Mucosa of stomach (tissue), 1 donor: Measurements from ENCODE around the gene SLC44A1.
"Not testable (repeated sequence)": the region's sequence is repeated elsewhere in the genome, so short reads cannot be mapped to it uniquely, and the experiment has no call there.

Experiments
- H3K27me3 ChIP-seq: one replicate; pipeline ENCODE4 v1.7.0; 2013; ENCODE audit warnings: mild to moderate bottlenecking, low read length; ENCODE audit not compliant: control insufficient read depth, insufficient read depth
- H3K36me3 ChIP-seq: one replicate; pipeline ENCODE4 v1.7.0; 2013; ENCODE audit warnings: low read length; ENCODE audit not compliant: control insufficient read depth, insufficient read depth
- H3K4me1 ChIP-seq: one replicate; pipeline ENCODE4 v1.7.0; 2013; ENCODE audit warnings: mild to moderate bottlenecking, low read length; ENCODE audit not compliant: control insufficient read depth, insufficient read depth
- H3K4me3 ChIP-seq: one replicate; pipeline ENCODE4 v1.7.0; 2013; ENCODE audit warnings: low read length
- H3K9ac ChIP-seq: one replicate; pipeline ENCODE4 v1.7.0; 2013; ENCODE audit warnings: mild to moderate bottlenecking, low read length, moderate library complexity
- H3K9me3 ChIP-seq: one replicate; pipeline ENCODE4 v1.7.0; 2013; ENCODE audit warnings: mild to moderate bottlenecking, low read length, moderate library complexity; ENCODE audit not compliant: control insufficient read depth
- donor health status: Pancreatic carcinoma.

The SLC44A1 gene

GRCh38 chr9:105258225-105258737, 13.8 kb downstream of the SLC44A1 start:
- Histone ChIP-seq H3K27me3 (no peaks in the 10 kb centered on the region), H3K4me3 (no peak overlapping the region), H3K36me3 (no peaks in the 10 kb centered on the region), H3K4me1 (peaks cover 58% of the 10 kb centered on the region), H3K9ac (no peak overlapping the region), H3K9me3 (no peaks in the 10 kb centered on the region)

- Histone ChIP-seq H3K4me3 (no peak overlapping the region), H3K9ac (no peak overlapping the region), H3K4me1 (peaks cover 56% of the 10 kb centered on the region), H3K9me3 (no peaks in the 10 kb centered on the region), H3K27me3 (no peaks in the 10 kb centered on the region), H3K36me3 (no peaks in the 10 kb centered on the region)
Observed at GRCh38 chr9:105259274-105259673, 14.8 kb downstream of the SLC44A1 start.

- no peaks in the 10 kb centered on the region for H3K36me3 ChIP-seq
- no peak overlapping the region for H3K4me3 ChIP-seq
- peaks cover 52% of the 10 kb centered on the region for H3K4me1 ChIP-seq
- H3K9me3 ChIP-seq, result no peaks in the 10 kb centered on the region
- H3K9ac ChIP-seq, result no peak overlapping the region
- H3K27me3 ChIP-seq, result no peaks in the 10 kb centered on the region
Observed at GRCh38 chr9:105259731-105260612, 15.5 kb downstream of the SLC44A1 start.

GRCh38 chr9:105262497-105262896, 18.0 kb downstream of the SLC44A1 start:
- H3K9me3 ChIP-seq, result no peaks in the 10 kb centered on the region
- no peak overlapping the region for H3K9ac ChIP-seq
- H3K4me1 ChIP-seq, result peaks cover 39% of the 10 kb centered on the region
- no peaks in the 10 kb centered on the region for H3K27me3 ChIP-seq
- H3K4me3 ChIP-seq, result no peak overlapping the region
- H3K36me3 ChIP-seq, result no peaks in the 10 kb centered on the region

- Histone ChIP-seq H3K4me3 (no peak overlapping the region), H3K27me3 (no peaks in the 10 kb centered on the region), H3K36me3 (no peaks in the 10 kb centered on the region), H3K9ac (no peak overlapping the region), H3K4me1 (peaks cover 23% of the 10 kb centered on the region), H3K9me3 (no peaks in the 10 kb centered on the region)
Observed at GRCh38 chr9:105264380-105264779, 19.9 kb downstream of the SLC44A1 start.

GRCh38 chr9:105268254-105268653, 23.8 kb downstream of the SLC44A1 start:
- not testable (repeated sequence) for H3K4me3 ChIP-seq, H3K36me3 ChIP-seq, H3K27me3 ChIP-seq, H3K9ac ChIP-seq, H3K9me3 ChIP-seq
- peaks cover 14% of the 10 kb centered on the region for H3K4me1 ChIP-seq

- no peaks in the 10 kb centered on the region for H3K36me3 ChIP-seq
- H3K9ac ChIP-seq, result no peak overlapping the region
- no peaks in the 10 kb centered on the region for H3K9me3 ChIP-seq
Observed at GRCh38 chr9:105269593-105269992, 25.1 kb downstream of the SLC44A1 start.

GRCh38 chr9:105270711-105271110, 26.3 kb downstream of the SLC44A1 start:
- no peak overlapping the region for H3K9ac ChIP-seq
- no peaks in the 10 kb centered on the region for H3K36me3 ChIP-seq
- H3K4me3 ChIP-seq, result no peak overlapping the region
- peaks cover 4% of the 10 kb centered on the region for H3K4me1 ChIP-seq
- H3K9me3 ChIP-seq, result no peaks in the 10 kb centered on the region
- no peaks in the 10 kb centered on the region for H3K27me3 ChIP-seq

More at GRCh38 chr9:105269593-105269992, 25.1 kb downstream of the SLC44A1 start:
- Histone ChIP-seq H3K4me3 (no peak overlapping the region), H3K27me3 (no peaks in the 10 kb centered on the region), H3K4me1 (peaks cover 4% of the 10 kb centered on the region)

GRCh38 chr9:105273731-105274130, 29.3 kb downstream of the SLC44A1 start:
- peaks cover 4% of the 10 kb centered on the region for H3K4me1 ChIP-seq
- no peak overlapping the region for H3K9ac ChIP-seq
- no peaks in the 10 kb centered on the region for H3K36me3 ChIP-seq
- H3K4me3 ChIP-seq, result no peak overlapping the region
- H3K9me3 ChIP-seq, result no peaks in the 10 kb centered on the region
- no peaks in the 10 kb centered on the region for H3K27me3 ChIP-seq

GRCh38 chr9:105275111-105275510, 30.7 kb downstream of the SLC44A1 start:
- H3K36me3 ChIP-seq, result no peaks in the 10 kb centered on the region
- H3K4me1 ChIP-seq, result peaks cover 4% of the 10 kb centered on the region
- H3K9me3 ChIP-seq, result no peaks in the 10 kb centered on the region
- H3K4me3 ChIP-seq, result no peak overlapping the region
- no peak overlapping the region for H3K9ac ChIP-seq
- no peaks in the 10 kb centered on the region for H3K27me3 ChIP-seq

GRCh38 chr9:105275938-105276337, 31.5 kb downstream of the SLC44A1 start:
- Histone ChIP-seq H3K4me1 (peaks cover 4% of the 10 kb centered on the region), H3K4me3 (no peak overlapping the region), H3K36me3 (no peaks in the 10 kb centered on the region), H3K27me3 (no peaks in the 10 kb centered on the region), H3K9ac (no peak overlapping the region), H3K9me3 (no peaks in the 10 kb centered on the region)

- Histone ChIP-seq H3K36me3 (no peaks in the 10 kb centered on the region), H3K27me3 (no peaks in the 10 kb centered on the region), H3K4me3 (no peak overlapping the region), H3K9me3 (no peaks in the 10 kb centered on the region), H3K4me1 (peaks cover 18% of the 10 kb centered on the region), H3K9ac (no peak overlapping the region)
Observed at GRCh38 chr9:105278751-105279150, 34.3 kb downstream of the SLC44A1 start.
